Astrocyte (in vitro differentiated cells and primary cell): ENCODE results near the gene CPLX3.

ENCODE experiments used
- EZH2 ChIP-seq: IDR thresholded peaks from 2 replicates; pipeline ENCODE4 v1.6.1; 2012; ENCODE audit warnings: mild to moderate bottlenecking, low read length, inconsistent platforms; ENCODE audit not compliant: insufficient read depth
- TF ChIP-seq, protein P1 (sequence below): IDR thresholded peaks from 2 replicates; pipeline ENCODE4 v1.5.1; 2011; ENCODE audit warnings: low read depth, mild to moderate bottlenecking, inconsistent platforms, low read length, moderate library complexity; ENCODE audit not compliant: insufficient read depth

DNA sequence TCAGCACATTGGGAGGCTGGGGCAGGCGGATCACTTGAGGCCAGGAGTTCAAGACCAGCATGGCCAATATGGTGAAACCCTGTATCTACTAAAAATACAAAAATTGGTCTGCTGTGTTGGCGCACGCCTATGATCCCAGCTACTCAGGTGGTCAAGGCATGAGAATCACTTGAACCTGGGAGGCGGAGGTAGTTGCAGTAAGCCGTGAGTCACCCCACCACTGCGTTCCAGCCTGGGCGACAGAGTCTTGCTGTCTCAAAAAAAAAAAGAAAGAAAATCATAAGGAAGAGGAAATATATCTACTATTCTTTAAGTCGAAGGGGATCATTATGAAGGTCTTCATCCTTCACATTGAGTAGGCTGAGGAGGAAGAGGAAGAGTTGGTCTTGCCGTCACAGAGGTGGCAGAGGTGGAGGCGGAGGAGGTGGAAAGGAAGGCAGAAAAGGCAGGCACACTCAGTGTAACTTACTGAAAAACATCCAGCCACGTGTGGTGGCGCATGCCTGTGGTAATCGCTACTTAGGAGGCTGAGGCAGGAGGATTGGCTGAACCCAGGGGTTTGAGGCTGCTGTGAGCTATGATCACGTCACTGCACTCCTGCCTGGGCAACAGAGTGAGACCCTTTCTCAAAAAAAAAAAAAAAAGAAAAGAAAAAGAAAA lies 30.3 kb upstream of the CPLX3 start:
- TF ChIP-seq, protein P1, sequence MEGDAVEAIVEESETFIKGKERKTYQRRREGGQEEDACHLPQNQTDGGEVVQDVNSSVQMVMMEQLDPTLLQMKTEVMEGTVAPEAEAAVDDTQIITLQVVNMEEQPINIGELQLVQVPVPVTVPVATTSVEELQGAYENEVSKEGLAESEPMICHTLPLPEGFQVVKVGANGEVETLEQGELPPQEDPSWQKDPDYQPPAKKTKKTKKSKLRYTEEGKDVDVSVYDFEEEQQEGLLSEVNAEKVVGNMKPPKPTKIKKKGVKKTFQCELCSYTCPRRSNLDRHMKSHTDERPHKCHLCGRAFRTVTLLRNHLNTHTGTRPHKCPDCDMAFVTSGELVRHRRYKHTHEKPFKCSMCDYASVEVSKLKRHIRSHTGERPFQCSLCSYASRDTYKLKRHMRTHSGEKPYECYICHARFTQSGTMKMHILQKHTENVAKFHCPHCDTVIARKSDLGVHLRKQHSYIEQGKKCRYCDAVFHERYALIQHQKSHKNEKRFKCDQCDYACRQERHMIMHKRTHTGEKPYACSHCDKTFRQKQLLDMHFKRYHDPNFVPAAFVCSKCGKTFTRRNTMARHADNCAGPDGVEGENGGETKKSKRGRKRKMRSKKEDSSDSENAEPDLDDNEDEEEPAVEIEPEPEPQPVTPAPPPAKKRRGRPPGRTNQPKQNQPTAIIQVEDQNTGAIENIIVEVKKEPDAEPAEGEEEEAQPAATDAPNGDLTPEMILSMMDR, result no peak
- TF ChIP-seq EZH2, result no peak
